ENCODE results near the gene ZNF12. TPM values are rescaled to one million over a fixed set of nuclear protein-coding genes. Genes with fewer than 3 reads are reported as not detected.

Gene ZNF12
- total and polyA plus RNA-seq, 3 experiments from 2014 or later = 18.8 to 34.5 (median 19.4) TPM

Other genes starting within 250 kb of the ZNF12 start
- gene KDELR2, start 222.8 kb downstream of the ZNF12 start, total RNA-seq = 10 to 100 TPM; 67.7 to 68.9 TPM
- 51.3 TPM for gene KDELR2, start 222.8 kb downstream of the ZNF12 start, polyA plus RNA-seq
- gene GRID2IP, start 155.5 kb downstream of the ZNF12 start, total RNA-seq = under 1 TPM; 0.33 to 0.51 TPM
- gene GRID2IP, start 155.5 kb downstream of the ZNF12 start, polyA plus RNA-seq = not detected
- gene ZDHHC4, start 129.5 kb downstream of the ZNF12 start, total RNA-seq = 10 to 100 TPM; 31.6 to 34.9 TPM
- gene ZDHHC4, start 129.5 kb downstream of the ZNF12 start, polyA plus RNA-seq = 57.6 TPM
- 10 to 100 TPM; 45.8 to 47.3 TPM for gene INTS15, start 116.9 kb downstream of the ZNF12 start, total RNA-seq
- gene INTS15, start 116.9 kb downstream of the ZNF12 start, polyA plus RNA-seq = 46.9 TPM
- gene ZNF853, start 91.3 kb downstream of the ZNF12 start, total RNA-seq = 1 to 10 TPM; 3.5 to 4.5 TPM
- gene ZNF853, start 91.3 kb downstream of the ZNF12 start, polyA plus RNA-seq = 11.2 TPM
- gene ZNF316, start 69.6 kb downstream of the ZNF12 start, total RNA-seq = 10 to 100 TPM; 26.5 TPM
- 5.2 TPM for gene ZNF316, start 69.6 kb downstream of the ZNF12 start, polyA plus RNA-seq
- 1 to 10 TPM in 1 of 2 experiments, under 1 TPM in 1; 0.09 to 1.0 TPM for gene RSPH10B2, start 47.2 kb upstream of the ZNF12 start, total RNA-seq
- gene RSPH10B2, start 47.2 kb upstream of the ZNF12 start, polyA plus RNA-seq = not detected
- 10 to 100 TPM; 52.2 to 60.5 TPM for gene CCZ1B, start 119.3 kb upstream of the ZNF12 start, total RNA-seq
- gene CCZ1B, start 119.3 kb upstream of the ZNF12 start, polyA plus RNA-seq = 34.4 TPM